Measurements from ENCODE around the gene SMARCA1. TPM values are rescaled to one million over a fixed set of nuclear protein-coding genes. Genes with fewer than 3 reads are reported as not detected.

Gene SMARCA1
- total and polyA plus RNA-seq, 2 of the 13 experiments (the other 11 are each of a cell fraction or from before 2014, with no cell fraction given), result 97.7 to 145 TPM

GRCh38 chrX:129511689-129512088 lies 11.6 kb downstream of the SMARCA1 start (continued):
- TF ChIP-seq ZNF564 (CRISPR knock-in tag; IDR thresholded peaks at IDR 0.05) (no peak), CEBPG (CRISPR knock-in tag; IDR thresholded peaks at IDR 0.05) (peak; percentile 41; the same call in 1 of the 2 replicates), NFE2L2 (IDR thresholded peaks at IDR 0.05; ENCODE audit: low read length) (no peak), ATF4 (CRISPR knock-in tag; IDR thresholded peaks at IDR 0.05) (no peak), GATA4 (IDR thresholded peaks at IDR 0.05; ENCODE audit: borderline replicate concordance, low read depth) (no peak), ATRX (CRISPR knock-in tag; IDR thresholded peaks at IDR 0.05; ENCODE audit: borderline replicate concordance) (no peak), MTA1 (CRISPR knock-in tag; IDR thresholded peaks at IDR 0.05; ENCODE audit: borderline replicate concordance) (no peak), ZNF644 (CRISPR knock-in tag; IDR thresholded peaks at IDR 0.05; ENCODE audit: low read depth) (no peak), ZNF335 (CRISPR knock-in tag; IDR thresholded peaks at IDR 0.05) (no peak), EEA1 (CRISPR knock-in tag; IDR thresholded peaks at IDR 0.05; ENCODE audit: borderline replicate concordance) (no peak), ZNF530 (CRISPR knock-in tag; IDR thresholded peaks at IDR 0.05; ENCODE audit: low read depth) (no peak), RXRB (CRISPR knock-in tag; IDR thresholded peaks at IDR 0.05; ENCODE audit: borderline replicate concordance) (peak; percentile 51; the same call in 1 of the 2 replicates), CHD4 (IDR thresholded peaks at IDR 0.05; ENCODE audit: borderline replicate concordance, low read length) (no peak), TIGD3 (CRISPR knock-in tag; IDR thresholded peaks at IDR 0.05; ENCODE audit: borderline replicate concordance) (no peak), TBL1XR1 (IDR thresholded peaks at IDR 0.05; ENCODE audit: borderline replicate concordance, low read length, partially characterized antibody) (no peak), MLX (CRISPR knock-in tag; IDR thresholded peaks at IDR 0.05) (no peak), ZNF619 (CRISPR knock-in tag; IDR thresholded peaks at IDR 0.05) (no peak)
- TF ChIP-seq, protein P1, sequence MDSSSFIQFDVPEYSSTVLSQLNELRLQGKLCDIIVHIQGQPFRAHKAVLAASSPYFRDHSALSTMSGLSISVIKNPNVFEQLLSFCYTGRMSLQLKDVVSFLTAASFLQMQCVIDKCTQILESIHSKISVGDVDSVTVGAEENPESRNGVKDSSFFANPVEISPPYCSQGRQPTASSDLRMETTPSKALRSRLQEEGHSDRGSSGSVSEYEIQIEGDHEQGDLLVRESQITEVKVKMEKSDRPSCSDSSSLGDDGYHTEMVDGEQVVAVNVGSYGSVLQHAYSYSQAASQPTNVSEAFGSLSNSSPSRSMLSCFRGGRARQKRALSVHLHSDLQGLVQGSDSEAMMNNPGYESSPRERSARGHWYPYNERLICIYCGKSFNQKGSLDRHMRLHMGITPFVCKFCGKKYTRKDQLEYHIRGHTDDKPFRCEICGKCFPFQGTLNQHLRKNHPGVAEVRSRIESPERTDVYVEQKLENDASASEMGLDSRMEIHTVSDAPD (CRISPR knock-in tag; IDR thresholded peaks at IDR 0.05), result no peak
- TF ChIP-seq, protein P2, sequence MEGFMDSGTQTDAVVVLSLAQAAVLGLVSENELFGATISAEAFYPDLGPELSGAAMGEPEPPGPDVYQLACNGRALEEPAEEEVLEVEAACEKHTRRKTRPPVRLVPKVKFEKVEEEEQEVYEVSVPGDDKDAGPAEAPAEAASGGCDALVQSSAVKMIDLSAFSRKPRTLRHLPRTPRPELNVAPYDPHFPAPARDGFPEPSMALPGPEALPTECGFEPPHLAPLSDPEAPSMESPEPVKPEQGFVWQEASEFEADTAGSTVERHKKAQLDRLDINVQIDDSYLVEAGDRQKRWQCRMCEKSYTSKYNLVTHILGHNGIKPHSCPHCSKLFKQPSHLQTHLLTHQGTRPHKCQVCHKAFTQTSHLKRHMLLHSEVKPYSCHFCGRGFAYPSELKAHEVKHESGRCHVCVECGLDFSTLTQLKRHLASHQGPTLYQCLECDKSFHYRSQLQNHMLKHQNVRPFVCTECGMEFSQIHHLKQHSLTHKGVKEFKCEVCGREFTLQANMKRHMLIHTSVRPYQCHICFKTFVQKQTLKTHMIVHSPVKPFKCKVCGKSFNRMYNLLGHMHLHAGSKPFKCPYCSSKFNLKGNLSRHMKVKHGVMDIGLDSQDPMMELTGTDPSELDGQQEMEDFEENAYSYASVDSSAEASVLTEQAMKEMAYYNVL (CRISPR knock-in tag; IDR thresholded peaks at IDR 0.05; ENCODE audit: borderline replicate concordance), result no peak
- TF ChIP-seq, protein P3, sequence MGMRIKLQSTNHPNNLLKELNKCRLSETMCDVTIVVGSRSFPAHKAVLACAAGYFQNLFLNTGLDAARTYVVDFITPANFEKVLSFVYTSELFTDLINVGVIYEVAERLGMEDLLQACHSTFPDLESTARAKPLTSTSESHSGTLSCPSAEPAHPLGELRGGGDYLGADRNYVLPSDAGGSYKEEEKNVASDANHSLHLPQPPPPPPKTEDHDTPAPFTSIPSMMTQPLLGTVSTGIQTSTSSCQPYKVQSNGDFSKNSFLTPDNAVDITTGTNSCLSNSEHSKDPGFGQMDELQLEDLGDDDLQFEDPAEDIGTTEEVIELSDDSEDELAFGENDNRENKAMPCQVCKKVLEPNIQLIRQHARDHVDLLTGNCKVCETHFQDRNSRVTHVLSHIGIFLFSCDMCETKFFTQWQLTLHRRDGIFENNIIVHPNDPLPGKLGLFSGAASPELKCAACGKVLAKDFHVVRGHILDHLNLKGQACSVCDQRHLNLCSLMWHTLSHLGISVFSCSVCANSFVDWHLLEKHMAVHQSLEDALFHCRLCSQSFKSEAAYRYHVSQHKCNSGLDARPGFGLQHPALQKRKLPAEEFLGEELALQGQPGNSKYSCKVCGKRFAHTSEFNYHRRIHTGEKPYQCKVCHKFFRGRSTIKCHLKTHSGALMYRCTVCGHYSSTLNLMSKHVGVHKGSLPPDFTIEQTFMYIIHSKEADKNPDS (CRISPR knock-in tag; IDR thresholded peaks at IDR 0.05), result no peak
